SU-DHL-6 (cell line): ENCODE data around the gene C5orf15.

Source experiments
- H2AFZ ChIP-seq: fragments of 200-600 bp; sonication (generic); 2 replicates; pipeline ENCODE4 v1.6.1; 2014; ENCODE audit warnings: low read depth, mild to moderate bottlenecking, moderate library complexity, mixed read lengths, antibody characterized with exemption, low read length; ENCODE audit not compliant: severe bottlenecking
- H3F3A ChIP-seq: fragments of 200-600 bp; shearing (Covaris generic); 2 replicates; pipeline ENCODE4 v1.6.0; 2016; ENCODE audit warnings: antibody characterized with exemption, mild to moderate bottlenecking; ENCODE audit not compliant: insufficient read depth
- H3K27ac ChIP-seq: fragments of 200-600 bp; sonication (generic); 2 replicates; pipeline ENCODE4 v1.5.1; 2016; ENCODE audit warnings: low read depth, mild to moderate bottlenecking, low read length, moderate library complexity, mixed read lengths
- H3K27me3 ChIP-seq: fragments of 200-600 bp; sonication (generic), shearing (Covaris generic); 2 replicates; pipeline ENCODE4 v1.6.0; 2014; ENCODE audit warnings: mild to moderate bottlenecking, low read length
- H3K36me3 ChIP-seq: fragments of 200-600 bp; sonication (generic); 2 replicates; pipeline ENCODE4 v1.6.1; 2014; ENCODE audit warnings: mild to moderate bottlenecking, low read length, mixed read lengths
- H3K4me2 ChIP-seq: fragments of 300-600, 200-600 bp; shearing (Covaris generic), sonication (generic); 2 replicates; pipeline ENCODE4 v1.6.0; 2014; ENCODE audit warnings: low read length, low read depth, mild to moderate bottlenecking; ENCODE audit not compliant: poor library complexity, severe bottlenecking
- H3K4me3 ChIP-seq: fragments of 200-600 bp; sonication (generic); 2 replicates; pipeline ENCODE4 v1.5.1; 2014; ENCODE audit warnings: antibody characterized with exemption, low read length, mild to moderate bottlenecking, mixed read lengths; ENCODE audit not compliant: insufficient read depth, poor library complexity, severe bottlenecking
- H3K79me2 ChIP-seq: fragments of 200-600 bp; sonication (generic); 2 replicates; pipeline ENCODE4 v1.6.1; 2014; ENCODE audit warnings: mild to moderate bottlenecking, low read length, moderate library complexity; ENCODE audit not compliant: insufficient read depth
- H3K9ac ChIP-seq: fragments of 200-600 bp; sonication (generic); 2 replicates; pipeline ENCODE4 v1.7.0; 2014; ENCODE audit warnings: mild to moderate bottlenecking, low read length
- H3K9me2 ChIP-seq: fragments of 200-600 bp; sonication (generic); replicated peaks from 2 replicates; pipeline ENCODE4 v1.6.1; 2014; ENCODE audit warnings: low read length; ENCODE audit not compliant: insufficient read depth
- H3K9me3 ChIP-seq: fragments of 200-600 bp; sonication (generic); 2 replicates; pipeline ENCODE4 v1.6.1; 2014; ENCODE audit warnings: low read length, mixed read lengths; ENCODE audit not compliant: insufficient read depth
- H4K20me1 ChIP-seq: fragments of 200-600 bp; sonication (generic); 2 replicates; pipeline ENCODE4 v1.6.1; 2014; ENCODE audit warnings: low read depth, mild to moderate bottlenecking, antibody characterized with exemption, low read length, moderate library complexity, mixed read lengths
- EZH2phosphoT487 ChIP-seq: fragments of 200-600 bp; sonication (generic), shearing (Covaris generic); conservative IDR thresholded peaks from 2 replicates; pipeline ENCODE4 v1.6.1; 2018; ENCODE audit warnings: mild to moderate bottlenecking, antibody characterized with exemption, low read length, moderate library complexity, mixed read lengths
- TF ChIP-seq, protein P1 (sequence below): fragments of 200-600 bp; sonication (generic); IDR thresholded peaks from one replicate; pipeline ENCODE4 v1.5.1; 2017; ENCODE audit warnings: antibody characterized with exemption, mild to moderate bottlenecking, low read length, moderate library complexity; ENCODE audit not compliant: insufficient read depth, poor library complexity, severe bottlenecking

The C5orf15 gene

DNA sequence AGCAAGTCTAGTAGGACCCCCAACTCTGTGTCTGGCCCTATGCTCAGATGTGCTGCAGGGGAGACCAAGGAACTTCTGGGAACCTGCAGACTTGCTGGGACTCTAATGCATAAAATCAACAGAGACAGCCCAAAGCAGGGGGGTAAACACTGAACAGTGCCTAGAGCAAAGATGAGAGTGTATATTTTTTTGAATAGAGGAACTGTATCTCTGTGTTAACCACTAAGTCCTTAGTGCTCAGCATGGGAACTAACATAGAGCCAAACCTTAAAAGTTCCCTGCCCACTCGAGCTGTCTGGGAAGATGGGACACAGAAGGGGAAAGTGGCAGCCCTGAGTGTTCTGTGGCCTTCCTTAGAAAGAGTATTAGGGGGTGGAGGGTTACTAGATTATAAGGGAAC, 51.9 kb downstream of the C5orf15 start:
- Histone ChIP-seq H3K4me3 (no peak overlapping the region), H3K4me2 (no peak overlapping the region), H3K27me3 (no peaks in the 10 kb centered on the region), H3F3A (no peaks in the 10 kb centered on the region), H4K20me1 (no peaks in the 10 kb centered on the region), H3K79me2 (no peaks in the 10 kb centered on the region), H3K36me3 (no peaks in the 10 kb centered on the region), H3K9me2 (no peaks in the 10 kb centered on the region), H3K9me3 (no peaks in the 10 kb centered on the region), H3K27ac (no peak overlapping the region), H3K9ac (no peak overlapping the region), H2AFZ (no peak overlapping the region)
- TF ChIP-seq, protein P1, sequence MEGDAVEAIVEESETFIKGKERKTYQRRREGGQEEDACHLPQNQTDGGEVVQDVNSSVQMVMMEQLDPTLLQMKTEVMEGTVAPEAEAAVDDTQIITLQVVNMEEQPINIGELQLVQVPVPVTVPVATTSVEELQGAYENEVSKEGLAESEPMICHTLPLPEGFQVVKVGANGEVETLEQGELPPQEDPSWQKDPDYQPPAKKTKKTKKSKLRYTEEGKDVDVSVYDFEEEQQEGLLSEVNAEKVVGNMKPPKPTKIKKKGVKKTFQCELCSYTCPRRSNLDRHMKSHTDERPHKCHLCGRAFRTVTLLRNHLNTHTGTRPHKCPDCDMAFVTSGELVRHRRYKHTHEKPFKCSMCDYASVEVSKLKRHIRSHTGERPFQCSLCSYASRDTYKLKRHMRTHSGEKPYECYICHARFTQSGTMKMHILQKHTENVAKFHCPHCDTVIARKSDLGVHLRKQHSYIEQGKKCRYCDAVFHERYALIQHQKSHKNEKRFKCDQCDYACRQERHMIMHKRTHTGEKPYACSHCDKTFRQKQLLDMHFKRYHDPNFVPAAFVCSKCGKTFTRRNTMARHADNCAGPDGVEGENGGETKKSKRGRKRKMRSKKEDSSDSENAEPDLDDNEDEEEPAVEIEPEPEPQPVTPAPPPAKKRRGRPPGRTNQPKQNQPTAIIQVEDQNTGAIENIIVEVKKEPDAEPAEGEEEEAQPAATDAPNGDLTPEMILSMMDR: no peak
- no peak for TF ChIP-seq EZH2phosphoT487

DNA sequence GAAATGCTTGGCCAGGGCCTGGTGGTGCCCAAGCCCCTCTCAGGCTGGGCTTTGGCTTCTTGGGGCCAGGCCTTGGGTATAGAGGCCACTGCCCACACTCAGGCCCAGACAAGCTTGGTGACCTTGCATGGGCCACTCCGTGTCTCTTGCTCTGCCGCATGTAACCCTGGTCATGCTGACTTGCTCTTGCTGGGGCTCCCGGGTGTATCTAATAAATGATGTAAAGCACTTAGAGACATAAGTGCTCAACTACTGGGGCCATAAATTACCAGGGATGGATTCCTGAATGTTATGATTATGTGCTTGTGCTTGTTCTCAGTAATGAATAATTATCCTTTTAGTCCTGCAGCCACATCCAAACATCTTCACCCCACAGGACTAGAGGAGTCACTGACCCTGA, 54.0 kb downstream of the C5orf15 start:
- no peaks in the 10 kb centered on the region for H4K20me1 ChIP-seq
- no peak overlapping the region for H2AFZ ChIP-seq
- H3K79me2 ChIP-seq: no peaks in the 10 kb centered on the region
- H3K36me3 ChIP-seq: no peaks in the 10 kb centered on the region
- H3K27ac ChIP-seq: no peak overlapping the region
- H3K9ac ChIP-seq: no peak overlapping the region
- H3K27me3 ChIP-seq: no peaks in the 10 kb centered on the region
- TF ChIP-seq, protein P1: no peak
- no peak for TF ChIP-seq EZH2phosphoT487
- no peak overlapping the region for H3K4me2 ChIP-seq
- no peaks in the 10 kb centered on the region for H3K9me3 ChIP-seq
- no peak overlapping the region for H3K4me3 ChIP-seq
- no peaks in the 10 kb centered on the region for H3K9me2 ChIP-seq
- H3F3A ChIP-seq: no peaks in the 10 kb centered on the region

DNA sequence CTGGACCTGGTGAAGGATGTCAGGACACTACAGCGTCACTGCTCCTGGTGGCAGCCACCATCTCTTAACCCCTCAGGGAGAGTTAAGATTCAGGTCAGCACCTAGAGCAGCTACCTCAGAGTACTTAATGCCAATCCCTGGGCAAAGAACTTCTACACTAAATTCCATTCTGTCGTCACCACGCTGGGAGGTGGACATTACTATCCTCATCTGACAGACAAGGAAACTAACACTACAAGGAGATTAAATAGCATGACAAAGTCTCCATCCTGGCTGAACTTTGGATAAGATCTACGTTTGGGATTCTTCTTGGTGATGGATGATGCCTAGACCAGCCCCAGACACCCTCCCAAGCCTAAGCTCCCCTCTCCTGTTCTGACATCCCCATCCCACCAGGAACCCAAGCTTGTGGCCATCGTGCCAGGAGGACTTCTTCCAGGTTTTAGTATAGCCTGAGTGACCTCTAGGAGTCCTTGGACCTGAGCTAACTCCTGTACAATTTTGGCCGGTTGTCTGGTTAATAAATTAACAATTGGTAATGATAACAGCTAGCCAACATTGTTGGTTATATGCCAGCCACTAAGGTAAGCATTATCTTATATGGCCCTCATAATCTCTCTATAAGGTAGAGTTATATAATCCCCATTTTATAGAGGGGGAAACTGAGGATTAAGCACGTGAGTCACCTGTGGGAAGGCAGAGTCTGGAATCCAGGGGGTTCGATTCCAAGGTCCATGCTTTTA, 54.8 kb downstream of the C5orf15 start:
- no peak overlapping the region for H3K4me2 ChIP-seq
- H3K27me3 ChIP-seq: no peaks in the 10 kb centered on the region
- H3K9me2 ChIP-seq: no peaks in the 10 kb centered on the region
- TF ChIP-seq, protein P1: no peak
- TF ChIP-seq EZH2phosphoT487: no peak
- no peak overlapping the region for H3K4me3 ChIP-seq
- H2AFZ ChIP-seq: no peak overlapping the region
- H3K27ac ChIP-seq: no peak overlapping the region
- no peaks in the 10 kb centered on the region for H4K20me1 ChIP-seq
- no peaks in the 10 kb centered on the region for H3K36me3 ChIP-seq
- H3K79me2 ChIP-seq: no peaks in the 10 kb centered on the region
- H3K9me3 ChIP-seq: no peaks in the 10 kb centered on the region
- no peak overlapping the region for H3K9ac ChIP-seq
- no peaks in the 10 kb centered on the region for H3F3A ChIP-seq
